Neural cell (in vitro differentiated cells): Measurements from ENCODE around the gene ST3GAL3. TPM values are rescaled to one million over a fixed set of nuclear protein-coding genes. Genes with fewer than 3 reads are reported as not detected.

Experiments used
- H2AFZ ChIP-seq: fragments of 200-600, 300-800 bp; sonication (generic), shearing (Covaris generic); 2 replicates; pipeline ENCODE4 v1.6.0; 2014; ENCODE audit warnings: low read depth, mild to moderate bottlenecking, antibody characterized with exemption, low read length, moderate library complexity
- H3F3A ChIP-seq: fragments of 200-600 bp; shearing (Covaris generic); 2 replicates; pipeline ENCODE4 v1.6.1; 2016; ENCODE audit warnings: mild to moderate bottlenecking, moderate library complexity, mixed read lengths, antibody characterized with exemption, low read length; ENCODE audit not compliant: insufficient read depth, poor library complexity, severe bottlenecking
- H3K27ac ChIP-seq: fragments of 200-600, 300-800 bp; sonication (generic), shearing (Covaris generic); 2 replicates; pipeline ENCODE4 v1.5.1; 2014; ENCODE audit warnings: mild to moderate bottlenecking, low read length, moderate library complexity
- H3K27me3 ChIP-seq: fragments of 300-800, 200-600 bp; sonication (generic), shearing (Covaris generic); 2 replicates; pipeline ENCODE4 v1.6.0; 2014; ENCODE audit warnings: mild to moderate bottlenecking, low read depth, low read length, moderate library complexity; ENCODE audit not compliant: insufficient read depth
- H3K36me3 ChIP-seq: fragments of 300-800, 200-600 bp; sonication (generic), shearing (Covaris generic); 2 replicates; pipeline ENCODE4 v1.5.1; 2014; ENCODE audit warnings: mild to moderate bottlenecking, antibody characterized with exemption, low read length, moderate library complexity; ENCODE audit not compliant: insufficient read depth
- H3K4me2 ChIP-seq: fragments of 300-800, 200-600 bp; sonication (generic), shearing (Covaris generic); 2 replicates; pipeline ENCODE4 v1.6.0; 2014; ENCODE audit warnings: mild to moderate bottlenecking, low read length
- H3K4me3 ChIP-seq: fragments of 300-800, 200-600 bp; sonication (generic), shearing (Covaris generic); 2 replicates; pipeline ENCODE4 v1.5.1; 2014; ENCODE audit warnings: mild to moderate bottlenecking, low read length, moderate library complexity
- H3K79me2 ChIP-seq: fragments of 200-600 bp; shearing (Covaris generic); replicated peaks from 2 replicates; pipeline ENCODE4 v1.6.0; 2014; ENCODE audit warnings: mild to moderate bottlenecking, low read length, moderate library complexity; ENCODE audit not compliant: insufficient read depth
- H3K9ac ChIP-seq: fragments of 300-800, 200-600 bp; sonication (generic), shearing (Covaris generic); 2 replicates; pipeline ENCODE4 v1.6.1; 2016; ENCODE audit warnings: mild to moderate bottlenecking, low read length, mixed read lengths
- H3K9me2 ChIP-seq: fragments of 200-600 bp; shearing (Covaris generic); 2 replicates; pipeline ENCODE4 v1.6.1; 2016; ENCODE audit warnings: mild to moderate bottlenecking, low read length, mixed read lengths; ENCODE audit not compliant: insufficient read depth
- H3K9me3 ChIP-seq: fragments of 200-600, 300-800 bp; sonication (generic), shearing (Covaris generic); 2 replicates; pipeline ENCODE4 v1.6.1; 2016; ENCODE audit warnings: mild to moderate bottlenecking, mixed run types, low read length, moderate library complexity, mixed read lengths
- H4K20me1 ChIP-seq: fragments of 200-600 bp; shearing (Covaris generic); 2 replicates; pipeline ENCODE4 v1.6.1; 2016; ENCODE audit warnings: mild to moderate bottlenecking, mixed run types; ENCODE audit not compliant: insufficient read depth
- EP300 ChIP-seq: fragments of 450-650 bp; conservative IDR thresholded peaks from 2 replicates; pipeline ENCODE4 v1.6.1; 2014; ENCODE audit warnings: antibody characterized with exemption, mild to moderate bottlenecking, moderate library complexity; ENCODE audit not compliant: poor library complexity, severe bottlenecking
- EZH2 ChIP-seq: fragments of 200-600, 300-800 bp; shearing (Covaris generic), sonication (generic); IDR thresholded peaks from 2 replicates; pipeline ENCODE4 v1.6.1; 2014; ENCODE audit warnings: antibody characterized with exemption, low read length, borderline replicate concordance, mild to moderate bottlenecking; ENCODE audit not compliant: insufficient read depth, poor library complexity, severe bottlenecking
- MXI1 ChIP-seq: fragments of 450-650 bp; conservative IDR thresholded peaks from 2 replicates; pipeline ENCODE4 v1.6.1; 2014; ENCODE audit warnings: antibody characterized with exemption, mild to moderate bottlenecking; ENCODE audit not compliant: poor library complexity, severe bottlenecking
- POLR2AphosphoS5 ChIP-seq: IDR thresholded peaks from 2 replicates; pipeline ENCODE4 v1.6.1; 2012
- RAD21 ChIP-seq: fragments of 450-650 bp; conservative IDR thresholded peaks from 2 replicates; pipeline ENCODE4 v1.6.1; 2014; ENCODE audit warnings: antibody characterized with exemption, mild to moderate bottlenecking, moderate library complexity
- SMC3 ChIP-seq: fragments of 450-650 bp; conservative IDR thresholded peaks from 2 replicates; pipeline ENCODE4 v1.6.1; 2014; ENCODE audit warnings: antibody characterized with exemption, mild to moderate bottlenecking, moderate library complexity; ENCODE audit not compliant: poor library complexity
- TAF1 ChIP-seq: IDR thresholded peaks from 2 replicates; pipeline ENCODE4 v1.6.1; 2012; ENCODE audit warnings: low read depth
- polyA plus RNA-seq: library from polyadenylated mRNA; depleted of rRNA; stranded (reverse); fragments of >200 nt; gene quantifications from 2 replicates; pipeline ENCODE4 v1.2.3, GENCODE V29; 2014
- TF ChIP-seq, protein P1 (sequence below): IDR thresholded peaks from 2 replicates; pipeline ENCODE4 v1.6.1; 2012; ENCODE audit warnings: borderline replicate concordance
- TF ChIP-seq, protein P2 (sequence below): fragments of 450-650 bp; IDR thresholded peaks from 2 replicates; pipeline ENCODE4 v1.5.1; 2014; ENCODE audit warnings: antibody characterized with exemption, mild to moderate bottlenecking, moderate library complexity; ENCODE audit not compliant: poor library complexity, severe bottlenecking

ST3GAL3 gene
- polyA plus RNA-seq, 1 donor from 2014 or later, result 36.8 TPM

GRCh38 chr1:43870306-43870705 is 163.0 kb downstream of the ST3GAL3 start:
- no peaks in the 10 kb centered on the region for H3K27me3 ChIP-seq
- H4K20me1 ChIP-seq, result no peaks in the 10 kb centered on the region
- H3K9ac ChIP-seq, result no peak overlapping the region
- H3K9me3 ChIP-seq, result no peaks in the 10 kb centered on the region
- H3K27ac ChIP-seq, result no peak overlapping the region
- no peak overlapping the region for H2AFZ ChIP-seq
- H3K79me2 ChIP-seq, result no peaks in the 10 kb centered on the region
- H3K36me3 ChIP-seq, result no peaks in the 10 kb centered on the region
- no peak overlapping the region for H3K4me3 ChIP-seq
- H3F3A ChIP-seq, result no peaks in the 10 kb centered on the region
- TF ChIP-seq EZH2 (no peak), SMC3 (no peak), RAD21 (no peak), TAF1 (no peak), EP300 (no peak), MXI1 (no peak), POLR2AphosphoS5 (no peak)
- TF ChIP-seq, protein P1, sequence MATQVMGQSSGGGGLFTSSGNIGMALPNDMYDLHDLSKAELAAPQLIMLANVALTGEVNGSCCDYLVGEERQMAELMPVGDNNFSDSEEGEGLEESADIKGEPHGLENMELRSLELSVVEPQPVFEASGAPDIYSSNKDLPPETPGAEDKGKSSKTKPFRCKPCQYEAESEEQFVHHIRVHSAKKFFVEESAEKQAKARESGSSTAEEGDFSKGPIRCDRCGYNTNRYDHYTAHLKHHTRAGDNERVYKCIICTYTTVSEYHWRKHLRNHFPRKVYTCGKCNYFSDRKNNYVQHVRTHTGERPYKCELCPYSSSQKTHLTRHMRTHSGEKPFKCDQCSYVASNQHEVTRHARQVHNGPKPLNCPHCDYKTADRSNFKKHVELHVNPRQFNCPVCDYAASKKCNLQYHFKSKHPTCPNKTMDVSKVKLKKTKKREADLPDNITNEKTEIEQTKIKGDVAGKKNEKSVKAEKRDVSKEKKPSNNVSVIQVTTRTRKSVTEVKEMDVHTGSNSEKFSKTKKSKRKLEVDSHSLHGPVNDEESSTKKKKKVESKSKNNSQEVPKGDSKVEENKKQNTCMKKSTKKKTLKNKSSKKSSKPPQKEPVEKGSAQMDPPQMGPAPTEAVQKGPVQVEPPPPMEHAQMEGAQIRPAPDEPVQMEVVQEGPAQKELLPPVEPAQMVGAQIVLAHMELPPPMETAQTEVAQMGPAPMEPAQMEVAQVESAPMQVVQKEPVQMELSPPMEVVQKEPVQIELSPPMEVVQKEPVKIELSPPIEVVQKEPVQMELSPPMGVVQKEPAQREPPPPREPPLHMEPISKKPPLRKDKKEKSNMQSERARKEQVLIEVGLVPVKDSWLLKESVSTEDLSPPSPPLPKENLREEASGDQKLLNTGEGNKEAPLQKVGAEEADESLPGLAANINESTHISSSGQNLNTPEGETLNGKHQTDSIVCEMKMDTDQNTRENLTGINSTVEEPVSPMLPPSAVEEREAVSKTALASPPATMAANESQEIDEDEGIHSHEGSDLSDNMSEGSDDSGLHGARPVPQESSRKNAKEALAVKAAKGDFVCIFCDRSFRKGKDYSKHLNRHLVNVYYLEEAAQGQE, result no peak
- TF ChIP-seq, protein P2, sequence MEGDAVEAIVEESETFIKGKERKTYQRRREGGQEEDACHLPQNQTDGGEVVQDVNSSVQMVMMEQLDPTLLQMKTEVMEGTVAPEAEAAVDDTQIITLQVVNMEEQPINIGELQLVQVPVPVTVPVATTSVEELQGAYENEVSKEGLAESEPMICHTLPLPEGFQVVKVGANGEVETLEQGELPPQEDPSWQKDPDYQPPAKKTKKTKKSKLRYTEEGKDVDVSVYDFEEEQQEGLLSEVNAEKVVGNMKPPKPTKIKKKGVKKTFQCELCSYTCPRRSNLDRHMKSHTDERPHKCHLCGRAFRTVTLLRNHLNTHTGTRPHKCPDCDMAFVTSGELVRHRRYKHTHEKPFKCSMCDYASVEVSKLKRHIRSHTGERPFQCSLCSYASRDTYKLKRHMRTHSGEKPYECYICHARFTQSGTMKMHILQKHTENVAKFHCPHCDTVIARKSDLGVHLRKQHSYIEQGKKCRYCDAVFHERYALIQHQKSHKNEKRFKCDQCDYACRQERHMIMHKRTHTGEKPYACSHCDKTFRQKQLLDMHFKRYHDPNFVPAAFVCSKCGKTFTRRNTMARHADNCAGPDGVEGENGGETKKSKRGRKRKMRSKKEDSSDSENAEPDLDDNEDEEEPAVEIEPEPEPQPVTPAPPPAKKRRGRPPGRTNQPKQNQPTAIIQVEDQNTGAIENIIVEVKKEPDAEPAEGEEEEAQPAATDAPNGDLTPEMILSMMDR, result no peak
- H3K9me2 ChIP-seq, result no peaks in the 10 kb centered on the region
- no peak overlapping the region for H3K4me2 ChIP-seq

- TF ChIP-seq TAF1 (no peak), SMC3 (no peak), EP300 (no peak), RAD21 (no peak), EZH2 (no peak), POLR2AphosphoS5 (no peak), MXI1 (no peak)
- TF ChIP-seq, protein P1, result no peak
- TF ChIP-seq, protein P2, result no peak
- Histone ChIP-seq H3K27me3 (no peaks in the 10 kb centered on the region), H3K79me2 (no peaks in the 10 kb centered on the region), H3K4me2 (no peak overlapping the region), H3K36me3 (no peaks in the 10 kb centered on the region), H4K20me1 (no peaks in the 10 kb centered on the region), H3K9me3 (no peaks in the 10 kb centered on the region), H2AFZ (no peak overlapping the region), H3K9me2 (no peaks in the 10 kb centered on the region), H3K4me3 (no peak overlapping the region), H3K27ac (no peak overlapping the region), H3K9ac (no peak overlapping the region), H3F3A (no peaks in the 10 kb centered on the region)
Observed at GRCh38 chr1:43871181-43871910, 164.0 kb downstream of the ST3GAL3 start.
